ENCODE results near the gene SEH1L.

The SEH1L gene

DNA sequence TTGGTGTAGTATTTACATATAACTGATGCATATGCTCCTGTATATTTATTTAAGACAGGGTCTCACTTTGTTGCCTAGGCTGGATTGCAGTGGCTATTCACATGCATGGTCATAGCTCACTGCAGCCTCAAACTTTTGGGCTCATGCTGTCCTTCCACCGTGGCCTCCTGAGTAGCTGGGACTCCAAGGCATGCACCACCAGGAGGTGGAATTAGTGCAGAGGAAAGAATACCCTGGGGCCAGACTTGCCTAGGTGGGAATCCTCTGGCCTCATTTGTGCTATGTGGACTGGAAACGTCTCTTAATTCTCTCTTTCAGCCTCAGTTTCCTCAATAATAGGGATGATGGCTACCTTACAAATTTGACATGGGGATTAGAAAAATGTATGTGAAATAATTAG is 45.6 kb downstream of the SEH1L start:
- Histone ChIP-seq H3K9me2 (replicated peaks; ENCODE audit: insufficient read depth, low read length) (no peaks in the 10 kb centered on the region), H3K27me3 (replicated peaks; ENCODE audit: insufficient read depth, low read length) (no peaks in the 10 kb centered on the region), H3K27ac (ENCODE audit: low read length) (no peak overlapping the region), H3K79me2 (ENCODE audit: low read length) (peaks cover 73% of the 10 kb centered on the region), H3K4me1 (ENCODE audit: low read length) (peaks cover 17% of the 10 kb centered on the region), H3K36me3 (replicated peaks; ENCODE audit: insufficient read depth, low read length) (no peaks in the 10 kb centered on the region), H3K4me3 (ENCODE audit: low read length) (no peak overlapping the region), H3K9ac (ENCODE audit: low read length) (no peak overlapping the region), H2AFZ (ENCODE audit: low read length) (no peak overlapping the region), H3K9me3 (replicated peaks; ENCODE audit: insufficient read depth, low read length) (no peaks in the 10 kb centered on the region), H4K20me1 (ENCODE audit: insufficient read depth, low read length) (peaks cover 17% of the 10 kb centered on the region; the same call in 1 of the 2 replicates), H3K4me2 (ENCODE audit: low read depth, low read length) (no peak overlapping the region), H3F3A (ENCODE audit: insufficient read depth, low read length) (peaks cover 14% of the 10 kb centered on the region)
- no peak for DNase-seq
- TF ChIP-seq EZH2phosphoT487 (IDR thresholded peaks at IDR 0.05; ENCODE audit: low read length): no peak
- no peak for TF ChIP-seq CTCF (IDR thresholded peaks at IDR 0.05; ENCODE audit: low read length)
- TF ChIP-seq EZH2 (optimal IDR thresholded peaks at IDR 0.05; ENCODE audit: low read depth, low read length): no peak

DNA sequence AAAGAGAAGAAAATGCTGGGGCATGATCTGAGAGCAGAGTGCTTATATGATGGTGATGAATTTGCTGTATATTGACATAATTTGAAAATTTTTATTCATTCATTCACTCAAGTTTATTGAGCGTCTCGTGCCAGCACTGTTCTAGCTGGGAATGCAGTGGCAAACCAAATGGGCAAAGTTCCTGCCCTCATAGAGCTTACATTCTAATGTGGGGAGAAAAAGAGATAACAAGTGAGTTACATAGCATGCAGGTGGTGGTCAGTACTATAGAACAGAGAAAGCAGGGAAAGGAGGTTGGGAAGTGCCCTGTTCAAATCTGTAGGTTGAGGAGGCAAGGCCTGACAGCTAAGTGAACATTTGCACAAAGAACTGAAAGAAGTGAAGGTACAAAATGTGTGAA is 47.6 kb downstream of the SEH1L start:
- no peak overlapping the region for H3K4me2 ChIP-seq (ENCODE audit: low read depth, low read length)
- no peaks in the 10 kb centered on the region for H3K9me3 ChIP-seq (replicated peaks; ENCODE audit: insufficient read depth, low read length)
- TF ChIP-seq EZH2phosphoT487 (IDR thresholded peaks at IDR 0.05; ENCODE audit: low read length): no peak
- no peak for TF ChIP-seq CTCF (IDR thresholded peaks at IDR 0.05; ENCODE audit: low read length)
- no peak for TF ChIP-seq EZH2 (optimal IDR thresholded peaks at IDR 0.05; ENCODE audit: low read depth, low read length)
- H3F3A ChIP-seq (ENCODE audit: insufficient read depth, low read length): peaks cover 6% of the 10 kb centered on the region
- H3K9ac ChIP-seq (ENCODE audit: low read length): no peak overlapping the region
- H3K36me3 ChIP-seq (replicated peaks; ENCODE audit: insufficient read depth, low read length): no peaks in the 10 kb centered on the region; the same call in 1 of the 2 replicates
- H4K20me1 ChIP-seq (ENCODE audit: insufficient read depth, low read length): peaks cover 17% of the 10 kb centered on the region; the same call in 1 of the 2 replicates
- DNase-seq: no peak
- H3K4me3 ChIP-seq (ENCODE audit: low read length): no peak overlapping the region
- no peak overlapping the region for H3K27ac ChIP-seq (ENCODE audit: low read length)
- peaks cover 91% of the 10 kb centered on the region for H3K79me2 ChIP-seq (ENCODE audit: low read length)
- no peak overlapping the region for H2AFZ ChIP-seq (ENCODE audit: low read length)
- peaks cover 10% of the 10 kb centered on the region for H3K4me1 ChIP-seq (ENCODE audit: low read length)
- no peaks in the 10 kb centered on the region for H3K9me2 ChIP-seq (replicated peaks; ENCODE audit: insufficient read depth, low read length)
- H3K27me3 ChIP-seq (replicated peaks; ENCODE audit: insufficient read depth, low read length): no peaks in the 10 kb centered on the region

- Histone ChIP-seq H4K20me1 (ENCODE audit: insufficient read depth, low read length) (peaks cover 17% of the 10 kb centered on the region; the same call in 1 of the 2 replicates), H3K79me2 (ENCODE audit: low read length) (peaks cover 97% of the 10 kb centered on the region), H3K9ac (ENCODE audit: low read length) (no peak overlapping the region), H3K27ac (ENCODE audit: low read length) (no peak overlapping the region), H2AFZ (ENCODE audit: low read length) (no peak overlapping the region), H3K9me2 (replicated peaks; ENCODE audit: insufficient read depth, low read length) (no peaks in the 10 kb centered on the region), H3K36me3 (replicated peaks; ENCODE audit: insufficient read depth, low read length) (no peaks in the 10 kb centered on the region; the same call in 1 of the 2 replicates), H3K9me3 (replicated peaks; ENCODE audit: insufficient read depth, low read length) (no peaks in the 10 kb centered on the region), H3K4me2 (ENCODE audit: low read depth, low read length) (no peak overlapping the region), H3K4me1 (ENCODE audit: low read length) (0 out of 2 replicates have a peak, but pooled peaks cover 8% of the 10 kb centered on the region), H3K27me3 (replicated peaks; ENCODE audit: insufficient read depth, low read length) (no peaks in the 10 kb centered on the region), H3F3A (ENCODE audit: insufficient read depth, low read length) (peaks cover 6% of the 10 kb centered on the region), H3K4me3 (ENCODE audit: low read length) (no peak overlapping the region)
- TF ChIP-seq EZH2phosphoT487 (IDR thresholded peaks at IDR 0.05; ENCODE audit: low read length) (no peak), EZH2 (optimal IDR thresholded peaks at IDR 0.05; ENCODE audit: low read depth, low read length) (no peak), CTCF (IDR thresholded peaks at IDR 0.05; ENCODE audit: low read length) (no peak)
- DNase-seq: no peak
Observed at GRCh38 chr18:12995952-12996477, 48.2 kb downstream of the SEH1L start.
